HEK293T (cell line): Measurements from ENCODE around the gene TMBIM4.

ENCODE experiments used
- BHLHE40 ChIP-seq: fragments of 450-650 bp; IDR thresholded peaks from 2 replicates; pipeline ENCODE4 v1.6.1; 2016; ENCODE audit warnings: mild to moderate bottlenecking, moderate library complexity, borderline replicate concordance
- FOXK2 ChIP-seq: fragments of 450-650 bp; IDR thresholded peaks from 2 replicates; pipeline ENCODE4 v1.6.1; 2016; ENCODE audit warnings: mild to moderate bottlenecking
- FOXM1 ChIP-seq: fragments of 450-650 bp; IDR thresholded peaks from 2 replicates; pipeline ENCODE4 v1.6.1; 2017; ENCODE audit warnings: mild to moderate bottlenecking, borderline replicate concordance
- L3MBTL2 ChIP-seq: fragments of 450-650 bp; conservative IDR thresholded peaks from 2 replicates; pipeline ENCODE4 v1.6.1; 2016; ENCODE audit warnings: mild to moderate bottlenecking
- NFRKB ChIP-seq: fragments of 450-650 bp; IDR thresholded peaks from 2 replicates; pipeline ENCODE4 v1.6.1; 2016; ENCODE audit warnings: mild to moderate bottlenecking, moderate library complexity
- SP1 ChIP-seq: fragments of 450-650 bp; IDR thresholded peaks from 2 replicates; pipeline ENCODE4 v1.6.1; 2017
- TARDBP ChIP-seq: fragments of 450-650 bp; IDR thresholded peaks from 2 replicates; pipeline ENCODE4 v1.6.1; 2016

DNA sequence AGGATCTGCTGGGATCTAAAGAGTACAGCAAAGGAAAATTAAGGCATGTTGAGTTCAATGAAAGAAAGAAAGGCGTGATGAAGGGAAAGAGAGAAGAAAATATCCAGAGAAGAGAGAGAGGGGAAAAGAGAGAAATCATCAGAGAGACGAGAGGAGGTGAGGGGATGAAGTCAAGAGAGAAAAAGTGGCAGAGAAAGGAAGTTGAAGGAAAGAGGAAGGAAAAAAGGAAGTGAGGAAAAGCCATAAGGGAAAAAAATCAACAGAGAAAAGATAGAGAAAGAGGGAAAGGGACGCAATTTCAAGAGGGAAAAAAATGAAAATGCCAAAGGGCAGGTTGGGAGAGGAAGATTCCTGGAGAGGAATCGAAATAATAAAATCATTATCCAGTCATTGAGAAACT lies 79.6 kb downstream of the TMBIM4 start:
- no peak for TF ChIP-seq FOXK2
- TF ChIP-seq BHLHE40 = no peak
- TF ChIP-seq SP1 = no peak
- TF ChIP-seq NFRKB = no peak
- no peak for TF ChIP-seq TARDBP
- TF ChIP-seq FOXM1 = no peak
- TF ChIP-seq L3MBTL2 = no peak
